ENCODE data around the gene CDC42BPB.

The CDC42BPB gene

GRCh38 chr14:102983496-102983895, 73.9 kb downstream of the CDC42BPB start:
- DNase-seq: no peak

DNA sequence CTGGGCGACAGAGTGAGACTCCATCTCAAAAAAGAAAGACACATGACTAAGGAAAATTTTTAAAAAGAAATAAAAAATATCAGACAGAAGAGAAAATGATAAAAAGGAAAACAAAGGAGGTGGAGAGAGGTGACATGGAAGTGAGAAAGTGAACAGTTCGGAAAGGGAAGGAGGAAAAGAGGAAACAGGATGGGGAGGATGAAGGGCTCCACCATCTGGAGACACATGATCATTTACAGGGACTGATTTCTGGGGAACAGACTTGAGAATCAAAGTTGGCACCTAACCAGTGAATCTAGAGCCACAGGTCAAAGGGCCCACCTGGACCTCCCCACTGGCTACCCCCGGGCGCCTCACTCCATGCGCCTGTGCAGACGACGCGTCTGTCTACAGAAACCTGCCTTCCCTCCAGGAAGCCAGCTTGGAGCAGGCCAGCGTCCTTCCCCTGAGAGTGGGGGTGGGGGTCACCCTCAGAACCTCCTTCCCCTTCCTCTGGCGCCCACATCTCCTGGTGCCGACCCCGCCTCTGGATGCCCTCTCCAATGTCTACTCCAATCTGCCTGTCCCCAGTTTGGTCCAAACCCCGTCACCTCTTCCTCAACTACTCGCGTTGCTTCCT, 74.4 kb downstream of the CDC42BPB start:
- no peak for DNase-seq

DNA sequence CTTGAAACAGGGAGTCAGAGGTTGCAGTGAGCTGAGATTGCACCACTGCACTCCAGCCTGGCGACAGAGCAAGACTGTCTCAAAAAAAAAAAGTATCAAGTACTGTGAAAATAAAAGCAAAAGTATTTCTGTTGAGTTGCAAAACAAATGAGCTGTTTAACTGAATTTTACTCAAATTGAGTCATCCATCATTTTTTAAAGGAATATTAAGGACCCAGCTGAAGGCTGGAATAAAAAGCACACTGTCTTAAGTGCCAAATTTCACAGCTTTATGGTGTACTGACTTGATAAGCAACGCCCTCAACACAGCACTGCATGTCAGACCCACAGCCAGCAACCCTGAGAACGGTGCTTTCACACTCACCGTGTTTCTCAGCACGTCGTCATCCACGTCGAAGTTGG, 76.9 kb downstream of the CDC42BPB start:
- DNase-seq: no peak

DNA sequence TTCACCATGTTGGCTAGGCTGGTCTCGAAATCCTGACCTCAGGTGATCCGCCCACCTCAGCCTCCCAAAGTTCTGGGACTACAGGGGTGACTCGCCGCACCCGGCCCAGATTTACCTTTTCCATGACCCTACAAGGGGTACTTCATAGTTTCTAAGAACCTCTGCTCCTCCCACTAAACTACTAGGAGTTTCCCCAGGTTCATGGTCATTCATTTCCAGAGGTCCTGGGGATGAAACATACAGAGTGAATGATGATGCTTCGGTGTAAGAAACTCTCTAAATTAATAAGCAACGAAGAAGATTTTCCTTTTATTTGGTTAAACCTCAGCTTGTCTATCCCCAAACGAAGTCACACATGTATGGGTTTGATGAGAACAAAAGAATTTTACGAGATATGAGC, 77.9 kb downstream of the CDC42BPB start:
- DNase-seq: peak; percentile 46

DNA sequence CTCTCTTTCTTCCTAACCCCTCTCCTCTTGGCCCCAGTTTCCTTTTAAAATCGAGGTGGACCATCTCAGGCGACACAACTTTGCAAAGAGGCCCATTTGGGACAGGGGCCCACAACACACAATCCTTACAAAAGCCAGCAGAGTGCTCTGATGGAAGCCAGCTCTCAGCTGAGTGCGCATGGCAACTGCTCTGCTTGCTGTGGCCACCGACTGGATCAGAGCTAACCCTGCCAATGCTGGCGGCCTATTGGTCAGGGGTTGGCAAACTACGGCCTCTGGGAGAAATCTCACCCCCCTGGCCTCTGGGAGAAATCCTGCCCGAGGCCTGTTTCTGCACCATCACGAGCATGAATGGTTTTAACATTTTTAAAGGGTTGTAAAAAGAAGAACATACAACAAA, 79.9 kb downstream of the CDC42BPB start:
- DNase-seq: no peak

GRCh38 chr14:102975662-102976061, 81.7 kb downstream of the CDC42BPB start:
- no peak for DNase-seq

- DNase-seq: no peak
Observed at GRCh38 chr14:102973706-102974285, 83.6 kb downstream of the CDC42BPB start.

GRCh38 chr14:102971836-102972606, 85.3 kb downstream of the CDC42BPB start:
- no peak for DNase-seq

- no peak for DNase-seq
Observed at GRCh38 chr14:102971314-102971713, 86.0 kb downstream of the CDC42BPB start.

DNA sequence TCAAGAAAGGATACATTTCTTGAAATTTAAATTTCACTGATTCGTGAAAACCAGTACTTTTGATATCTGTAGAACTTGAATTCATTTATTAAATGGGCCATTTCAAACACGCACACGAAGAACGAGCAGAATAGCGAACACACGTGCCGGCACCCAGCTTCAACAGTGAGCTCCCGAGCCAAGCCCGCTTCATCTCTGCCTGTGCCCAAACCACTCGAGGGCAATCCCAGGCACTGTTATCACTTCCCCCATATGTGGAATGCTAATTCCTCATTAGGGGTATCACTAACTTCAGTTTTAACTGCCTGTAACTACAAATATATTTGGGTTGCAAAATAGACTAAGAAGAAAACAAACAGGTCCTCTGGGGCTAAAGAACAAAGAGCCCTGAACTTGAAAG, 86.9 kb downstream of the CDC42BPB start:
- DNase-seq: no peak

- no peak for DNase-seq
Observed at GRCh38 chr14:102969901-102970300, 87.4 kb downstream of the CDC42BPB start.

DNA sequence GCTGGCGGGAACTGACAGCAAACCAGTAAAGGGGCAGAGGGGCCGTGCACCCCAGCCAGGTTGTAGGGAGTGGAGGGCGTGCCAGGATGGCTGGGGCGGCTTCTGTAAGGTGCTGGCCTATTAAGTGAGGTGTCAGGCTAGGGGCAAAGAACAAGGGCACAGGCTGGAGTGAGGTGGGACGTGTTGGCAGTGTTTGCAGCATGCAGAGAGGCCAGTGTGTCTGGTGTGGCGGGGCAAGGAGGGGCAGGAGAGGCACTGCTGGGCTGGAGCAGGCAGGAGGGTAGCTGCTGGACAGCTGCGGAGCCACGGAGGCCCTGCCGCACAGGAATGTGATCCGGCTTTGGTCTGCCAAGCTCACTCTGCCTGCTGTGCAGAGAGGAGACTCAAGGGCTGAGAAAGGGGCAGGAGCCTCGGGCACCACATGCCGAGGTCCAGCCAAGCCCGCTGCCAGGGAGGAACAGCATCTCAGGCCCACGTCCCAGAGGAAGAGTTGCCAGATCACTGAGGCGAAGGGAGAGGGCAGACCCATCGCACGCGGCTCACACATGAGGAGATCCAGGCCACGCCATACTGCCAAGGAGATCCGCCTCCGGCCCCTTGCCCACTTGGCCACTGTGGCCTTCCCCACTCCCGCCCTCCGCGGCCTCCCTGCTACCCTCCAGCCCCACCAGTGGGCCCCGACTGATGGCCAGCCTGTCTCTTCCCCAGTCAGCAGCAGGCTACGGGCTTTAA, 88.1 kb downstream of the CDC42BPB start:
- no peak for DNase-seq

DNA sequence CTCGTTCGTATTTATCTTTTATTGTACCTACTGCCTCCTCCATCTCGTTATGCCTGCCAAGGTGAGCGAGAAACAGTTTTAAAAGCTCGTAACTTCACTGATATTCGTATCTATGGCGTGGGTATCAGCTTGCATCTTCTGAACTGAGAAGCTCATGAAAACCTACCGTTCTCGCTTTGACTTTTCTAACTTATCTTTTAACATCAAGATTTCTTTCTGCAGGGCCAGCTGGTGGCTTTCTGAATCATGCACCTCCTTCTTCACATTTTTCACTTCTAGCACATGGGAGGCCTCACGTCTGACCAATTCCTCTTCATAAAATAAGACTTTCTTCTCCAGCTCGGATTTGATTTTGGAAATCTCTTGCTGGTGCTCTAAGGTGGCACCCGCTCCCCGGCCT, 89.0 kb downstream of the CDC42BPB start:
- DNase-seq: no peak

DNA sequence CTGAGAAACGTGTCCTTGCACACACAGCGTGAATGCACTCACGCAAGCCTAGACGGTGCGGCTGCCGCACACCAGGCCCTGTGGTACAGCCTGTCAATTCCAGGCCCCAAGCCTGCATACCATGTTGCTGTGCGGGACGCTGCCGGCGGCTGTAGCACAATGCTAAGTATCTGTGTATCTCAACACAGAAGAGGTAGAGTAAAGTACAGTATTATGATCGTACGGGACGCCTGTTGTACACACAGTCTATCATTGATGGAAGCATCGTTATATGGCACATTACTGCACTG, 89.9 kb downstream of the CDC42BPB start:
- no peak for DNase-seq

GRCh38 chr14:102966681-102967505, 90.5 kb downstream of the CDC42BPB start:
- DNase-seq: no peak

GRCh38 chr14:102965971-102966655, 91.2 kb downstream of the CDC42BPB start:
- DNase-seq: no peak

DNA sequence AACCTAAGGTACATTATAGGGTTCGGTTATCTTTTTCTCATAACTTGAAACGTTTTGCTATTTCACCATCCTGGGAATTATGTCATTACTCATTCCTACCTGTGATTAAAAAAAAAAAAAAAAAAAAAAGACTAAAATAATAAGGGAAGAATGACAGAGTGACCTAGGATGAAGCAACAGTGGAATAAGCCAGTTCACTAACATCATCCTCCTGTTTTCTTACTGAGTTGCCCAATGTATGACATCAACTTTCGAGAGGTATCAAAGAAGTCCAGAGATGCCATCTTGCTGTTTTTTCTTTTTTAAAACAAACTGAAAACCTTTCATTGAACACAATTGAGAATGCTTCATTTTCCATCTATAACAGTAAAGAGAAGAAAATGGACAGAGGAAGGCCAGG, 92.1 kb downstream of the CDC42BPB start:
- DNase-seq: no peak

DNA sequence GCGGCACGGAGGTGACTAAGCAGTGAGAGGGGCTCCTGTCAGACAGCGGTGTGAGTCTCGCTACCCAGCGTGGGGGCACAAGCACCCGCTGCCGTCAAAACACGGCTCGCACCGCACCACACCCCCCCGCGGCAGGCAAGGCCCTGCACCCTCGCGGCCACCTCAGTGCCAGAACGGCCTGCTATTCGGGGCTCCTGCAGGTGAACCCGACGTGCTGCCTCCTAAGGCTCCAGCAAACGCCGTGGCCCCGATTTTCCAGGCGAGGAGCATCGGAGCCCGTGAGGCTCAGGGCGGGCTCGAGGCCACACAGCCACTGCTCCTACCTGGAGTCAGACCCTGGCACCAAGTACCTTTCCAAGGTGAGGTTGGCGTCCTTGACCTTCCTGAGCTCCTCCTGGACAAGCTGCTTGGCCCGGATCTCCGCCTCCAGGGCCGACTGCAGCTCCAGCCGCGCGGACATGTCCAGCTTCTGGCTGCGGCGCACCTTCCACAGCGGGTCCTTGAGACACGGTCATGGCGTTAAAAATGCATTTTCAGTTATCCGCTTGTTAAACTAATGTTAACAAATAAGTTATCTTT, 93.1 kb downstream of the CDC42BPB start:
- DNase-seq: no peak

GRCh38 chr14:102962111-102962627, 95.2 kb downstream of the CDC42BPB start:
- DNase-seq: no peak

GRCh38 chr14:102958461-102958860, 98.9 kb downstream of the CDC42BPB start:
- no peak for DNase-seq

GRCh38 chr14:102957222-102957621, 100.1 kb downstream of the CDC42BPB start:
- DNase-seq: no peak
